Measurements from ENCODE around the gene UBA52. TPM values are rescaled to one million over a fixed set of nuclear protein-coding genes. Genes with fewer than 3 reads are reported as not detected.
A peak's percentile ranks its signal among the peaks of the same experiment; 100 is the strongest.

UBA52 gene
- total and polyA plus RNA-seq, 2 of the 13 experiments (the other 11 are each of a cell fraction or from before 2014, with no cell fraction given): 959 to 1,782 TPM

- TF ChIP-seq ZIK1 (CRISPR knock-in tag; IDR thresholded peaks at IDR 0.05; ENCODE audit: borderline replicate concordance, low read depth) (peak; percentile 96), PRDM15 (CRISPR knock-in tag; IDR thresholded peaks at IDR 0.05) (peak; percentile 75), MBNL3 (CRISPR knock-in tag; conservative IDR thresholded peaks at IDR 0.05) (no peak), ZNF556 (CRISPR knock-in tag; IDR thresholded peaks at IDR 0.05; ENCODE audit: borderline replicate concordance) (no peak; the same call in 1 of the 2 replicates), ZNF44 (CRISPR knock-in tag; IDR thresholded peaks at IDR 0.05) (peak; percentile 66; the same call in 1 of the 2 replicates), MAFG (CRISPR knock-in tag; IDR thresholded peaks at IDR 0.05) (0 out of 2 replicates have a peak, but pooled peaks have one; percentile 18), PHB2 (IDR thresholded peaks at IDR 0.05; ENCODE audit: partially characterized antibody) (no peak), PITX1 (CRISPR knock-in tag; IDR thresholded peaks at IDR 0.05) (no peak; the same call in 1 of the 2 replicates), FOXO4 (CRISPR knock-in tag; conservative IDR thresholded peaks at IDR 0.05) (0 out of 2 replicates have a peak, but pooled peaks have one; percentile 85), ZNF768 (CRISPR knock-in tag; IDR thresholded peaks at IDR 0.05) (no peak; the same call in 1 of the 2 replicates), PAWR (CRISPR knock-in tag; IDR thresholded peaks at IDR 0.05; ENCODE audit: borderline replicate concordance) (no peak), CEBPG (CRISPR knock-in tag; IDR thresholded peaks at IDR 0.05) (no peak), CREBL2 (CRISPR knock-in tag; IDR thresholded peaks at IDR 0.05; ENCODE audit: borderline replicate concordance) (peak; percentile 93; the same call in 1 of the 2 replicates)
- TF ChIP-seq, protein P1, sequence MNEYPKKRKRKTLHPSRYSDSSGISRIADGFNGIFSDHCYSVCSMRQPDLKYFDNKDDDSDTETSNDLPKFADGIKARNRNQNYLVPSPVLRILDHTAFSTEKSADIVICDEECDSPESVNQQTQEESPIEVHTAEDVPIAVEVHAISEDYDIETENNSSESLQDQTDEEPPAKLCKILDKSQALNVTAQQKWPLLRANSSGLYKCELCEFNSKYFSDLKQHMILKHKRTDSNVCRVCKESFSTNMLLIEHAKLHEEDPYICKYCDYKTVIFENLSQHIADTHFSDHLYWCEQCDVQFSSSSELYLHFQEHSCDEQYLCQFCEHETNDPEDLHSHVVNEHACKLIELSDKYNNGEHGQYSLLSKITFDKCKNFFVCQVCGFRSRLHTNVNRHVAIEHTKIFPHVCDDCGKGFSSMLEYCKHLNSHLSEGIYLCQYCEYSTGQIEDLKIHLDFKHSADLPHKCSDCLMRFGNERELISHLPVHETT (CRISPR knock-in tag; conservative IDR thresholded peaks at IDR 0.05): no peak
- TF ChIP-seq, protein P2, sequence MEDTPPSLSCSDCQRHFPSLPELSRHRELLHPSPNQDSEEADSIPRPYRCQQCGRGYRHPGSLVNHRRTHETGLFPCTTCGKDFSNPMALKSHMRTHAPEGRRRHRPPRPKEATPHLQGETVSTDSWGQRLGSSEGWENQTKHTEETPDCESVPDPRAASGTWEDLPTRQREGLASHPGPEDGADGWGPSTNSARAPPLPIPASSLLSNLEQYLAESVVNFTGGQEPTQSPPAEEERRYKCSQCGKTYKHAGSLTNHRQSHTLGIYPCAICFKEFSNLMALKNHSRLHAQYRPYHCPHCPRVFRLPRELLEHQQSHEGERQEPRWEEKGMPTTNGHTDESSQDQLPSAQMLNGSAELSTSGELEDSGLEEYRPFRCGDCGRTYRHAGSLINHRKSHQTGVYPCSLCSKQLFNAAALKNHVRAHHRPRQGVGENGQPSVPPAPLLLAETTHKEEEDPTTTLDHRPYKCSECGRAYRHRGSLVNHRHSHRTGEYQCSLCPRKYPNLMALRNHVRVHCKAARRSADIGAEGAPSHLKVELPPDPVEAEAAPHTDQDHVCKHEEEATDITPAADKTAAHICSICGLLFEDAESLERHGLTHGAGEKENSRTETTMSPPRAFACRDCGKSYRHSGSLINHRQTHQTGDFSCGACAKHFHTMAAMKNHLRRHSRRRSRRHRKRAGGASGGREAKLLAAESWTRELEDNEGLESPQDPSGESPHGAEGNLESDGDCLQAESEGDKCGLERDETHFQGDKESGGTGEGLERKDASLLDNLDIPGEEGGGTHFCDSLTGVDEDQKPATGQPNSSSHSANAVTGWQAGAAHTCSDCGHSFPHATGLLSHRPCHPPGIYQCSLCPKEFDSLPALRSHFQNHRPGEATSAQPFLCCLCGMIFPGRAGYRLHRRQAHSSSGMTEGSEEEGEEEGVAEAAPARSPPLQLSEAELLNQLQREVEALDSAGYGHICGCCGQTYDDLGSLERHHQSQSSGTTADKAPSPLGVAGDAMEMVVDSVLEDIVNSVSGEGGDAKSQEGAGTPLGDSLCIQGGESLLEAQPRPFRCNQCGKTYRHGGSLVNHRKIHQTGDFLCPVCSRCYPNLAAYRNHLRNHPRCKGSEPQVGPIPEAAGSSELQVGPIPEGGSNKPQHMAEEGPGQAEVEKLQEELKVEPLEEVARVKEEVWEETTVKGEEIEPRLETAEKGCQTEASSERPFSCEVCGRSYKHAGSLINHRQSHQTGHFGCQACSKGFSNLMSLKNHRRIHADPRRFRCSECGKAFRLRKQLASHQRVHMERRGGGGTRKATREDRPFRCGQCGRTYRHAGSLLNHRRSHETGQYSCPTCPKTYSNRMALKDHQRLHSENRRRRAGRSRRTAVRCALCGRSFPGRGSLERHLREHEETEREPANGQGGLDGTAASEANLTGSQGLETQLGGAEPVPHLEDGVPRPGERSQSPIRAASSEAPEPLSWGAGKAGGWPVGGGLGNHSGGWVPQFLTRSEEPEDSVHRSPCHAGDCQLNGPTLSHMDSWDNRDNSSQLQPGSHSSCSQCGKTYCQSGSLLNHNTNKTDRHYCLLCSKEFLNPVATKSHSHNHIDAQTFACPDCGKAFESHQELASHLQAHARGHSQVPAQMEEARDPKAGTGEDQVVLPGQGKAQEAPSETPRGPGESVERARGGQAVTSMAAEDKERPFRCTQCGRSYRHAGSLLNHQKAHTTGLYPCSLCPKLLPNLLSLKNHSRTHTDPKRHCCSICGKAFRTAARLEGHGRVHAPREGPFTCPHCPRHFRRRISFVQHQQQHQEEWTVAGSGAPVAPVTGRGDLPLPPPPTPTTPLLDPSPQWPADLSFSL (CRISPR knock-in tag; IDR thresholded peaks at IDR 0.05): peak; percentile 56; the same call in 1 of the 2 replicates
These were observed 18.0 kb downstream of the UBA52 start (continued) for GRCh38 chr19:18589380-18590272.
